ENCODE results near the gene EXD3. TPM values are rescaled to one million over a fixed set of nuclear protein-coding genes. Genes with fewer than 3 reads are reported as not detected.

EXD3 gene
- total and polyA plus RNA-seq, 2 of the 13 experiments (the other 11 are each of a cell fraction or from before 2014, with no cell fraction given): 2.7 to 4.8 TPM

DNA sequence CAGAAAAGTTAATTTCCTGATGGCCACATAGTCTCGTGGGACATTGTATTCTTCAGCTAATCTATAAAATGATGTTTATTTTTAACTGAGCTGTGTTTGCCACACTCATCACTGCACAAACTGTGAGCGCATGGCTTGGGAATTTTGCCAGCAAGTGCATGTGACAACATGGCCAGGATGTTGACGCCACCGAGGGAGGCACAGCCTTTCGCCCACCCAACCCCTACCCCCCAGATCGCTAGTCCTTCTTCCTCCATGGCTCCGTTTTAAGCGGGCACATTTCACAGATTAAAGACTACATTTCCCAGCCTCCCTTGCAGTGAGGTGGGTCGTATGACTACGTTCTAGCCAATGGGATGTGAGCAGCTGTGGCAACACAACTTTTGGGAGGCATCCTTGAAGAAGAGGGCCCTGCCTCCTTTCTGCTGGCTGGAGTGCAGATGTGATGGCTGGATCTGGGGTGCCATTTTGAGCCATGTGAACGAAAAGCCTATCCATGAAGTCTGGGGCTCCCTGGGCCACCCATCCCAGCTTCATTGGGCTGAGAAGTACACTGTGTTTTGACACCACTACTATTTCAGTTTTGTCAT is 128.8 kb downstream of the EXD3 start (continued):
- TF ChIP-seq CREB1 (IDR thresholded peaks at IDR 0.05): peak; percentile 48; the same call in 1 of the 2 replicates
- peak; percentile 84 for TF ChIP-seq CREB1 (CRISPR knock-in tag; IDR thresholded peaks at IDR 0.05)
- TF ChIP-seq, protein P1, sequence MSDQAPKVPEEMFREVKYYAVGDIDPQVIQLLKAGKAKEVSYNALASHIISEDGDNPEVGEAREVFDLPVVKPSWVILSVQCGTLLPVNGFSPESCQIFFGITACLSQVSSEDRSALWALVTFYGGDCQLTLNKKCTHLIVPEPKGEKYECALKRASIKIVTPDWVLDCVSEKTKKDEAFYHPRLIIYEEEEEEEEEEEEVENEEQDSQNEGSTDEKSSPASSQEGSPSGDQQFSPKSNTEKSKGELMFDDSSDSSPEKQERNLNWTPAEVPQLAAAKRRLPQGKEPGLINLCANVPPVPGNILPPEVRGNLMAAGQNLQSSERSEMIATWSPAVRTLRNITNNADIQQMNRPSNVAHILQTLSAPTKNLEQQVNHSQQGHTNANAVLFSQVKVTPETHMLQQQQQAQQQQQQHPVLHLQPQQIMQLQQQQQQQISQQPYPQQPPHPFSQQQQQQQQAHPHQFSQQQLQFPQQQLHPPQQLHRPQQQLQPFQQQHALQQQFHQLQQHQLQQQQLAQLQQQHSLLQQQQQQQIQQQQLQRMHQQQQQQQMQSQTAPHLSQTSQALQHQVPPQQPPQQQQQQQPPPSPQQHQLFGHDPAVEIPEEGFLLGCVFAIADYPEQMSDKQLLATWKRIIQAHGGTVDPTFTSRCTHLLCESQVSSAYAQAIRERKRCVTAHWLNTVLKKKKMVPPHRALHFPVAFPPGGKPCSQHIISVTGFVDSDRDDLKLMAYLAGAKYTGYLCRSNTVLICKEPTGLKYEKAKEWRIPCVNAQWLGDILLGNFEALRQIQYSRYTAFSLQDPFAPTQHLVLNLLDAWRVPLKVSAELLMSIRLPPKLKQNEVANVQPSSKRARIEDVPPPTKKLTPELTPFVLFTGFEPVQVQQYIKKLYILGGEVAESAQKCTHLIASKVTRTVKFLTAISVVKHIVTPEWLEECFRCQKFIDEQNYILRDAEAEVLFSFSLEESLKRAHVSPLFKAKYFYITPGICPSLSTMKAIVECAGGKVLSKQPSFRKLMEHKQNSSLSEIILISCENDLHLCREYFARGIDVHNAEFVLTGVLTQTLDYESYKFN (CRISPR knock-in tag; conservative IDR thresholded peaks at IDR 0.05): 0 out of 2 replicates have a peak, but pooled peaks have one; percentile 18
- 0 out of 2 replicates have a peak, but pooled peaks have one; percentile 48 for TF ChIP-seq ZNF788 (CRISPR knock-in tag; IDR thresholded peaks at IDR 0.05; ENCODE audit: borderline replicate concordance)
- TF ChIP-seq, protein P2, sequence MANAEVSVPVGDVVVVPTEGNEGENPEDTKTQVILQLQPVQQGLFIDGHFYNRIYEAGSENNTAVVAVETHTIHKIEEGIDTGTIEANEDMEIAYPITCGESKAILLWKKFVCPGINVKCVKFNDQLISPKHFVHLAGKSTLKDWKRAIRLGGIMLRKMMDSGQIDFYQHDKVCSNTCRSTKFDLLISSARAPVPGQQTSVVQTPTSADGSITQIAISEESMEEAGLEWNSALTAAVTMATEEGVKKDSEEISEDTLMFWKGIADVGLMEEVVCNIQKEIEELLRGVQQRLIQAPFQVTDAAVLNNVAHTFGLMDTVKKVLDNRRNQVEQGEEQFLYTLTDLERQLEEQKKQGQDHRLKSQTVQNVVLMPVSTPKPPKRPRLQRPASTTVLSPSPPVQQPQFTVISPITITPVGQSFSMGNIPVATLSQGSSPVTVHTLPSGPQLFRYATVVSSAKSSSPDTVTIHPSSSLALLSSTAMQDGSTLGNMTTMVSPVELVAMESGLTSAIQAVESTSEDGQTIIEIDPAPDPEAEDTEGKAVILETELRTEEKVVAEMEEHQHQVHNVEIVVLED (CRISPR knock-in tag; IDR thresholded peaks at IDR 0.05; ENCODE audit: borderline replicate concordance): 0 out of 2 replicates have a peak, but pooled peaks have one; percentile 41
- TF ChIP-seq FOXK1 (CRISPR knock-in tag; IDR thresholded peaks at IDR 0.05; ENCODE audit: borderline replicate concordance, low read depth): peak; percentile 80; the same call in 1 of the 2 replicates
- TF ChIP-seq ZBTB7B (CRISPR knock-in tag; IDR thresholded peaks at IDR 0.05): peak; percentile 45; the same call in 1 of the 2 replicates
- no peak for TF ChIP-seq TP53 (CRISPR knock-in tag; conservative IDR thresholded peaks at IDR 0.05)
- TF ChIP-seq SP140L (CRISPR knock-in tag; IDR thresholded peaks at IDR 0.05; ENCODE audit: borderline replicate concordance): no peak
- TF ChIP-seq FOXA3 (CRISPR knock-in tag; IDR thresholded peaks at IDR 0.05): 0 out of 2 replicates have a peak, but pooled peaks have one; percentile 8
- TF ChIP-seq, protein P3, sequence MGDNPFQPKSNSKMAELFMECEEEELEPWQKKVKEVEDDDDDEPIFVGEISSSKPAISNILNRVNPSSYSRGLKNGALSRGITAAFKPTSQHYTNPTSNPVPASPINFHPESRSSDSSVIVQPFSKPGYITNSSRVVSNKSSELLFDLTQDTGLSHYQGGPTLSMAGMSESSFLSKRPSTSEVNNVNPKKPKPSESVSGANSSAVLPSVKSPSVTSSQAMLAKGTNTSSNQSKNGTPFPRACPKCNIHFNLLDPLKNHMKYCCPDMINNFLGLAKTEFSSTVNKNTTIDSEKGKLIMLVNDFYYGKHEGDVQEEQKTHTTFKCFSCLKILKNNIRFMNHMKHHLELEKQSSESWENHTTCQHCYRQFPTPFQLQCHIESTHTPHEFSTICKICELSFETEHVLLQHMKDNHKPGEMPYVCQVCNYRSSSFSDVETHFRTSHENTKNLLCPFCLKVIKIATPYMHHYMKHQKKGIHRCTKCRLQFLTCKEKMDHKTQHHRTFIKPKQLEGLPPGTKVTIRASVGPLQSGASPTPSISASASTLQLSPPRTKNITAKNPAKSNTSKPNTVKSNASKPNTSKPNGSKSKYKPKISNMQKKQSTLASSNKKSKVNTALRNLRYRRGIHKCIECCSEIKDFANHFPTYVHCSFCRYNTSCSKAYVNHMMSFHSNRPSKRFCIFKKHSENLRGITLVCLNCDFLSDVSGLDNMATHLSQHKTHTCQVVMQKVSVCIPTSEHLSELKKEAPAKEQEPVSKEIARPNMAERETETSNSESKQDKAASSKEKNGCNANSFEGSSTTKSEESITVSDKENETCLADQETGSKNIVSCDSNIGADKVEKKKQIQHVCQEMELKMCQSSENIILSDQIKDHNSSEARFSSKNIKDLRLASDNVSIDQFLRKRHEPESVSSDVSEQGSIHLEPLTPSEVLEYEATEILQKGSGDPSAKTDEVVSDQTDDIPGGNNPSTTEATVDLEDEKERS (CRISPR knock-in tag; IDR thresholded peaks at IDR 0.05): peak; percentile 99
- 0 out of 2 replicates have a peak, but pooled peaks have one; percentile 59 for TF ChIP-seq ZNF619 (CRISPR knock-in tag; IDR thresholded peaks at IDR 0.05)
- 0 out of 2 replicates have a peak, but pooled peaks have one; percentile 49 for TF ChIP-seq RARG (CRISPR knock-in tag; IDR thresholded peaks at IDR 0.05; ENCODE audit: low read depth)
- no peak for TF ChIP-seq LCORL (IDR thresholded peaks at IDR 0.05)
- TF ChIP-seq LCORL (CRISPR knock-in tag; IDR thresholded peaks at IDR 0.05): peak; percentile 57; the same call in 1 of the 2 replicates
- peak; percentile 59; the same call in 1 of the 2 replicates for TF ChIP-seq RCOR2 (CRISPR knock-in tag; IDR thresholded peaks at IDR 0.05)
- TF ChIP-seq ZFP62 (CRISPR knock-in tag; IDR thresholded peaks at IDR 0.05): no peak
